ENCODE data around the gene MOSPD3.

GRCh38 chr7:100655908-100656674, 43.8 kb downstream of the MOSPD3 start, which contains the start of gene ACTL6B:
- TF ChIP-seq CTCF (IDR thresholded peaks at IDR 0.05) (no peak), POLR2A (IDR thresholded peaks at IDR 0.05) (no peak), POLR2AphosphoS5 (IDR thresholded peaks at IDR 0.05) (no peak)

Measured in prostate gland (tissue), 2 donors.